ELR (cell line): ENCODE measurements around the gene ARSH.
"Not testable (repeated sequence)": the region's sequence is repeated elsewhere in the genome, so short reads cannot be mapped to it uniquely, and the experiment has no call there.

Experiments used
- DNase-seq: peaks from one replicate; pipeline ENCODE4 v3.0.0-alpha.2; 2015; ENCODE audit warnings: low read depth

Gene ARSH

GRCh38 chrX:3006495-3006894 lies at the start of gene ARSH:
Gene ARSH (plus strand): TSS chrX:3006546. CDS start chrX:3006613, 67 bp downstream.
- no peak for DNase-seq

- DNase-seq, result no peak
These were observed 48.1 kb upstream of the ARSH start for GRCh38 chrX:2958199-2958598.

- no peak for DNase-seq
These were observed 45.4 kb upstream of the ARSH start for GRCh38 chrX:2960861-2961515.

- DNase-seq, result no peak
These were observed 44.0 kb upstream of the ARSH start for GRCh38 chrX:2962381-2962780.

- not testable (repeated sequence) for DNase-seq
These were observed 42.9 kb upstream of the ARSH start for GRCh38 chrX:2963449-2963848.

- peak; percentile 59 for DNase-seq
These were observed 42.2 kb upstream of the ARSH start for GRCh38 chrX:2963992-2964794.

GRCh38 chrX:2965965-2966364 lies 40.4 kb upstream of the ARSH start:
- no peak for DNase-seq

- no peak for DNase-seq
These were observed 39.3 kb upstream of the ARSH start for GRCh38 chrX:2967012-2967411.

- DNase-seq, result no peak
These were observed 38.8 kb upstream of the ARSH start for GRCh38 chrX:2967584-2967983.

GRCh38 chrX:2967998-2968909 lies 38.1 kb upstream of the ARSH start:
- DNase-seq, result peak; percentile 55

- DNase-seq, result no peak
These were observed 37.3 kb upstream of the ARSH start for GRCh38 chrX:2969021-2969420.

GRCh38 chrX:2972391-2972790 lies 34.0 kb upstream of the ARSH start:
- no peak for DNase-seq

GRCh38 chrX:2974961-2975360 lies 31.4 kb upstream of the ARSH start:
- DNase-seq, result no peak

- not testable (repeated sequence) for DNase-seq
These were observed 27.7 kb upstream of the ARSH start for GRCh38 chrX:2978639-2979038.

- no peak for DNase-seq
These were observed 22.0 kb upstream of the ARSH start for GRCh38 chrX:2984342-2984741.

GRCh38 chrX:2989565-2989964 lies 16.8 kb upstream of the ARSH start:
- DNase-seq, result no peak

- no peak for DNase-seq
These were observed 4.2 kb downstream of the ARSH start for GRCh38 chrX:3010532-3010931.

- DNase-seq, result no peak
These were observed 11.1 kb downstream of the ARSH start for GRCh38 chrX:3017492-3017891.

GRCh38 chrX:3024176-3024575 lies 17.8 kb downstream of the ARSH start:
- DNase-seq, result no peak

- no peak for DNase-seq
These were observed 19.9 kb downstream of the ARSH start for GRCh38 chrX:3026074-3026815.

- no peak for DNase-seq
These were observed 22.8 kb downstream of the ARSH start for GRCh38 chrX:3029129-3029528.

GRCh38 chrX:3037218-3037617 lies 30.9 kb downstream of the ARSH start:
- no peak for DNase-seq
